H1 (cell line): Measurements from ENCODE around the gene ZNF202.

ENCODE experiments used
- EZH2 ChIP-seq: fragments of 200-600 bp; sonication (generic); IDR thresholded peaks from 2 replicates; pipeline ENCODE4 v1.7.1; 2012; ENCODE audit warnings: low read depth, mild to moderate bottlenecking, moderate library complexity, low read length, inconsistent platforms; ENCODE audit not compliant: severe bottlenecking
- POLR2A ChIP-seq, 2 experiments: IDR thresholded peaks; 1 replicate in 1 of 2; 2 replicates in 1 of 2; pipeline ENCODE4 v1.6.1; 2011; ENCODE audit warnings: low read depth in 2 of 2, low read length in 2 of 2, mild to moderate bottlenecking in 2 of 2; ENCODE audit errors: control extremely low read depth in 1 of 2
- SRF ChIP-seq: IDR thresholded peaks from 2 replicates; pipeline ENCODE4 v1.6.1; 2011; ENCODE audit warnings: mild to moderate bottlenecking, low read depth, low read length, moderate library complexity

DNA sequence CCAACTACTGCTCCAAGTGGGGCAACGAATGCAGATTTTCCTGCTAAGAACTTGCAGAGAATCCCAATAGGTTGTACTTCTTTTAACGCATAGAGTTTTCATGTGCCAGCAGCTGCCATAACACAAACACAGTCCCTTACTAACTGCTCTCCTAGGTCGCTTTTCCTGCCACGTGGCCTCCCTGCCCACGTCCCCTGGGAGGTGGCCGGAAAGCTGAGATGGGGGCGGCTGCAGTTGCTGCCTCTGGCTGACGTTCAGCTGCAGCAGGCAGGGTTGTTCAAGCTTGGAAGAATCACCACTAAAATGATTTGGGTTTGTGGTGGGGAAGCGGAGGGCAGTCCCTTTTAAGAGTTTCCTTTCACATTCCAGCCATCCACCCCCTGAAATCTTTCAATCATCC, 39.3 kb downstream of the ZNF202 start:
- TF ChIP-seq SRF (no peak), EZH2 (no peak), POLR2A (IDR thresholded peaks at IDR 0.05; ENCODE audit: control extremely low read depth in 1 of 2, low read depth in 2 of 2, low read length in 2 of 2) (no peak)
